Tibial nerve (tissue), 4 donors: Measurements from ENCODE around the gene TRAF3.

Experiments
- EP300 ChIP-seq, 2 donors: sonication (generic); formaldehyde crosslinking; IDR thresholded peaks; one replicate each; pipeline ENCODE4 v1.6.1; 2017; ENCODE audit warnings: antibody characterized with exemption in 2 of 2, mild to moderate bottlenecking in 1 of 2
- POLR2A ChIP-seq, 2 donors: fragments of 450-650 bp; IDR thresholded peaks; one replicate each; pipeline ENCODE4 v1.6.1; 2017; ENCODE audit warnings: antibody characterized with exemption in 2 of 2, mild to moderate bottlenecking in 2 of 2, moderate library complexity in 2 of 2
- TF ChIP-seq, protein P1 (sequence below), 5 experiments: fragments of 200-600 bp in 3 of 5; fragments of 450-650 bp in 2 of 5; sonication (generic) in 3 of 5; IDR thresholded peaks; one replicate each; pipeline ENCODE4 v1.5.1; 2016 to 2019; ENCODE audit warnings: antibody characterized with exemption in 5 of 5, mild to moderate bottlenecking in 3 of 5, moderate library complexity in 2 of 5

DNA sequence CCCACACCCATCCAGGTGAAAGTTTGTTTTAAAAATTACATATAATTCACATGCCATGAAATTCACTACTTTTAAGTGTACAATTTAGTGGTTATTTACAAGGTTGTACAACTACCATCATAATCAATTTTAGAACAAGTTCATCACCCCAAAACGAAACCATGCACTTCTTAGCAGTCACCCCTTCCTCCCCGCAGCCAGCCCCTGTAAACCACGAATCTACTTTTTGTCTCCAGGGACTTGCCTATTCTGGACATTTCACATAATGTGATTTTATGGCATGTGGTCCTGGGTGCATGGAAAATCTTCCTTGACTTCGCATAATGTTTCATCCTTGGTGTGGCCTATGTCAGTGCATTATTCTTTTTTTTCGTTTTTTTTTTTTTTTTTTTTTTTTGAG lies 19.2 kb upstream of the TRAF3 start:
- TF ChIP-seq POLR2A (IDR thresholded peaks at IDR 0.05): no peak
- TF ChIP-seq, protein P1, sequence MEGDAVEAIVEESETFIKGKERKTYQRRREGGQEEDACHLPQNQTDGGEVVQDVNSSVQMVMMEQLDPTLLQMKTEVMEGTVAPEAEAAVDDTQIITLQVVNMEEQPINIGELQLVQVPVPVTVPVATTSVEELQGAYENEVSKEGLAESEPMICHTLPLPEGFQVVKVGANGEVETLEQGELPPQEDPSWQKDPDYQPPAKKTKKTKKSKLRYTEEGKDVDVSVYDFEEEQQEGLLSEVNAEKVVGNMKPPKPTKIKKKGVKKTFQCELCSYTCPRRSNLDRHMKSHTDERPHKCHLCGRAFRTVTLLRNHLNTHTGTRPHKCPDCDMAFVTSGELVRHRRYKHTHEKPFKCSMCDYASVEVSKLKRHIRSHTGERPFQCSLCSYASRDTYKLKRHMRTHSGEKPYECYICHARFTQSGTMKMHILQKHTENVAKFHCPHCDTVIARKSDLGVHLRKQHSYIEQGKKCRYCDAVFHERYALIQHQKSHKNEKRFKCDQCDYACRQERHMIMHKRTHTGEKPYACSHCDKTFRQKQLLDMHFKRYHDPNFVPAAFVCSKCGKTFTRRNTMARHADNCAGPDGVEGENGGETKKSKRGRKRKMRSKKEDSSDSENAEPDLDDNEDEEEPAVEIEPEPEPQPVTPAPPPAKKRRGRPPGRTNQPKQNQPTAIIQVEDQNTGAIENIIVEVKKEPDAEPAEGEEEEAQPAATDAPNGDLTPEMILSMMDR (IDR thresholded peaks at IDR 0.05): no peak
- TF ChIP-seq EP300 (IDR thresholded peaks at IDR 0.05): no peak
